Heart right ventricle (tissue), 16 donors: Measurements from ENCODE around the gene UBE3A. TPM values are rescaled to one million over a fixed set of nuclear protein-coding genes. Genes with fewer than 3 reads are reported as not detected.

ENCODE experiments used
- ATAC-seq, 8 donors: fragments of 200-7000 bp; cut with Tn5 transposase; one replicate each; pipeline ENCODE4 v1.9.1; 2020; ENCODE audit warnings: mild to moderate bottlenecking in 8 of 8, moderate library complexity in 8 of 8, moderate number of reproducible peaks in 1 of 8
- DNase-seq, 2 donors: peaks; one replicate each; pipeline ENCODE4 v3.0.0-alpha.2; 2020
- H3K27ac ChIP-seq, 10 donors: fragments of 200-600 bp; sonication (generic) in 2 of 10; one replicate each; pipeline versions ENCODE4 v1.5.0 to v1.8.0; 2020 to 2022; ENCODE audit warnings: mild to moderate bottlenecking in 3 of 10
- H3K27me3 ChIP-seq, 7 donors: fragments of 200-600 bp; one replicate each; pipeline ENCODE4 v1.8.0; 2021 to 2022; ENCODE audit warnings: mild to moderate bottlenecking in 2 of 7
- H3K36me3 ChIP-seq, 9 donors: fragments of 200-600 bp; sonication (generic) in 1 of 9; one replicate each; pipeline versions ENCODE4 v1.5.0 to v1.8.0; 2020 to 2022; ENCODE audit warnings: mild to moderate bottlenecking in 2 of 9
- H3K4me1 ChIP-seq, 9 donors: fragments of 200-600 bp; sonication (generic) in 1 of 9; one replicate each; pipeline versions ENCODE4 v1.5.0 to v1.8.0; 2020 to 2022; ENCODE audit warnings: mild to moderate bottlenecking in 4 of 9
- H3K4me3 ChIP-seq, 10 donors: fragments of 200-600 bp; sonication (generic) in 2 of 10; one replicate each; pipeline versions ENCODE4 v1.5.0 to v1.8.0; 2020 to 2022; ENCODE audit warnings: mild to moderate bottlenecking in 7 of 10, moderate library complexity in 2 of 10
- H3K9me3 ChIP-seq, 11 donors: fragments of 200-600 bp in 10 of 11; sonication (generic) in 2 of 11; one replicate each; pipeline versions ENCODE4 v1.5.0 to v1.8.0; 2013 to 2022; ENCODE audit warnings: mild to moderate bottlenecking in 2 of 11, control low read depth in 1 of 11, moderate library complexity in 1 of 11
- WGBS, 2 donors: extraction: QIAGEN DNeasy Blood & Tissue Kit; methylation state at CpG; one replicate each; pipeline ENCODE4 v1.1.7; 2013; ENCODE audit warnings: inconsistent platforms in 1 of 2; 5-methylcytosine and 5-hydroxymethylcytosine counted together
- intact Hi-C, 10 donors: fragments of 100-400 bp; cut with DNase I; formaldehyde crosslinking; loops; one replicate each; pipeline versions ENCODE4 v1.11.1 to v1.14.2; 2022
- polyA plus RNA-seq, 2 donors: library from polyadenylated mRNA; stranded (reverse); fragments of 200-250 nt; gene quantifications; one replicate each; pipeline ENCODE4 v1.2.3, GENCODE V29; 2013
- total RNA-seq, 10 donors: library from RNA; stranded (reverse); fragmentation: NEBNext Ultra II Directional in 3 of 10; extraction: Animal tissue kit (Norgen Biotek cat#: 25700) in 3 of 10; gene quantifications; one replicate each; pipeline versions ENCODE4 v1.2.1 to v1.2.4, GENCODE V29; 2021 to 2023
- TF ChIP-seq, protein P1 (sequence below), 9 donors: fragments of 200-600 bp; sonication (generic) in 2 of 9; IDR thresholded peaks; one replicate each; pipeline versions ENCODE4 v1.5.0 to v1.8.0; 2021 to 2022; ENCODE audit warnings: antibody characterized with exemption in 9 of 9, mild to moderate bottlenecking in 5 of 9, moderate library complexity in 1 of 9
- donor health status: Arrhythmogenic right ventricular cardiomyopathy.
- donor health status: ischemic (EF 13 %, LVEDD 7.1; RV severe dilation, severe dysfunction).
- donor health status: healthy with polysubstance abuse.
- donor health status: DM: no; HTN: yes; CAD: no.
- donor health status: DM: no; HTN: no; CAD: no.
- donor health status: ischemic (EF 25% LVEDD 6.9; RV normal size, moderate dysfunction).
- donor health status: ischemic (EF 25% LVEDD 5.7; RV mildly dilated, moderate dysfunction).
- donor health status: healthy.
- donor health status: DM: yes; HTN: yes; CAD: no.
- donor health status: Ischemic cardiomyopathy.
- donor health status: ischemic (EF 35%, LVEDD 5.7; RV mildly dilated, moderate dysfunction).
- donor health status: nonischemic (EF 11% LVEDD 7.7; RV severe dilation, severe dysfunction).
- donor health status: DM: yes; HTN: yes; CAD: no.
- donor health status: PGD.
- donor health status: ischemic (EF 29% LVEDD 5.4; RV normal size, mild dysfunction).
- donor health status: nonischemic (EF 23%, LVEDD 6.1; RV moderate dilation, normal function).

Gene UBE3A
- total and polyA plus RNA-seq, 12 donors, result 24.2 to 146 (median 108) TPM

GRCh38 chr15:25445412-25445811 is 6.6 kb upstream of the UBE3A start:
- H3K9me3 ChIP-seq, result peaks cover 0 to 2% (median 0%) of the 10 kb centered on the region in 11 donors
- no peak overlapping the region for H3K4me3 ChIP-seq
- H3K36me3 ChIP-seq, result no peaks in the 10 kb centered on the region
- DNase-seq (no peak), ATAC-seq (no peak)
- no peaks in the 10 kb centered on the region for H3K4me1 ChIP-seq
- intact Hi-C loops, result no loop called here
- H3K27ac ChIP-seq, result no peak overlapping the region
- no peaks in the 10 kb centered on the region for H3K27me3 ChIP-seq
- WGBS, 2 donors, result 91 to 93% methylated on average over 4 of the region's 4 CpGs
- TF ChIP-seq, protein P1, sequence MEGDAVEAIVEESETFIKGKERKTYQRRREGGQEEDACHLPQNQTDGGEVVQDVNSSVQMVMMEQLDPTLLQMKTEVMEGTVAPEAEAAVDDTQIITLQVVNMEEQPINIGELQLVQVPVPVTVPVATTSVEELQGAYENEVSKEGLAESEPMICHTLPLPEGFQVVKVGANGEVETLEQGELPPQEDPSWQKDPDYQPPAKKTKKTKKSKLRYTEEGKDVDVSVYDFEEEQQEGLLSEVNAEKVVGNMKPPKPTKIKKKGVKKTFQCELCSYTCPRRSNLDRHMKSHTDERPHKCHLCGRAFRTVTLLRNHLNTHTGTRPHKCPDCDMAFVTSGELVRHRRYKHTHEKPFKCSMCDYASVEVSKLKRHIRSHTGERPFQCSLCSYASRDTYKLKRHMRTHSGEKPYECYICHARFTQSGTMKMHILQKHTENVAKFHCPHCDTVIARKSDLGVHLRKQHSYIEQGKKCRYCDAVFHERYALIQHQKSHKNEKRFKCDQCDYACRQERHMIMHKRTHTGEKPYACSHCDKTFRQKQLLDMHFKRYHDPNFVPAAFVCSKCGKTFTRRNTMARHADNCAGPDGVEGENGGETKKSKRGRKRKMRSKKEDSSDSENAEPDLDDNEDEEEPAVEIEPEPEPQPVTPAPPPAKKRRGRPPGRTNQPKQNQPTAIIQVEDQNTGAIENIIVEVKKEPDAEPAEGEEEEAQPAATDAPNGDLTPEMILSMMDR (IDR thresholded peaks at IDR 0.05), result no peak

- ATAC-seq (no peak), DNase-seq (no peak)
- Histone ChIP-seq H3K4me1 (peaks cover 3 to 24% (median 16%) of the 10 kb centered on the region in 9 donors), H3K36me3 (no peaks in the 10 kb centered on the region), H3K27me3 (no peaks in the 10 kb centered on the region), H3K4me3 (no peak overlapping the region), H3K9me3 (no peaks in the 10 kb centered on the region), H3K27ac (no peak overlapping the region)
- TF ChIP-seq, protein P1 (IDR thresholded peaks at IDR 0.05), result no peak
- intact Hi-C loops, result no loop called here
Observed at GRCh38 chr15:25441111-25441510, 2.3 kb upstream of the UBE3A start.

DNA sequence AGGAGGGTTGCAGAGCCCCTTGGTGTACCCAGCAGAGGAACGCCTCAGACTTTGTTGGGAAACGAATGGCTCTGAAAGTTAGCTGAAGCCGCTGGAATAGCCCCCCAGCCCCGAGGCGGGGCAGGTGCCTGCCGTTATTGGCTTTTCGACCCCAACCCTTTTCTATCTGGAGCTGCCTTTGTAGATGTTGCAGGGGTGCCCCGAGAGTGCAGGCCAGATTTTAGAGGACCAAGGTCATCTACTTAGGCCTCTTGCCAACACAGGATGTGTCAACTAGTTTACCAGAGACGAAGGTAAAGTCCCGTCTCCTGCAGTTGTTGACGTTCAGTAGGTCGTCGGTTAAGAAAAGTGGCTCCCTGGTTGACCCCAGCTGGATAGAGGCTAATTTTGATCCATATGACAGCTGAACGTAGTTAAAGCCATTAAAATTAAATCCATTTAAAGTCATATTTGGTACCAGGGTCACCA is 579 bp upstream of the UBE3A start:
- no peaks in the 10 kb centered on the region for H3K36me3 ChIP-seq
- ATAC-seq, result peak in 7 of 8 donors; percentile 3 to 47 (median 35)
- peaks cover 3 to 36% (median 24%) of the 10 kb centered on the region in 9 donors for H3K4me1 ChIP-seq
- DNase-seq, result no peak
- WGBS, 2 donors, result 2 to 3% methylated on average over 14 of the region's 14 CpGs
- peak overlapping the region; percentile 71 to 100 (median 94) for H3K4me3 ChIP-seq
- TF ChIP-seq, protein P1 (IDR thresholded peaks at IDR 0.05), result no peak
- no peaks in the 10 kb centered on the region for H3K27me3 ChIP-seq
- peaks cover 0 to 7% (median 0%) of the 10 kb centered on the region in 11 donors for H3K9me3 ChIP-seq
- H3K27ac ChIP-seq, result peak overlapping the region; percentile 91 to 100 (median 99)
- intact Hi-C loops, result loop anchor here in 7 of 10 donors (5.0 to 10.0 kb wide), 4 partner anchors 55 to 482 kb away; no protein-coding TSS in a partner anchor

DNA sequence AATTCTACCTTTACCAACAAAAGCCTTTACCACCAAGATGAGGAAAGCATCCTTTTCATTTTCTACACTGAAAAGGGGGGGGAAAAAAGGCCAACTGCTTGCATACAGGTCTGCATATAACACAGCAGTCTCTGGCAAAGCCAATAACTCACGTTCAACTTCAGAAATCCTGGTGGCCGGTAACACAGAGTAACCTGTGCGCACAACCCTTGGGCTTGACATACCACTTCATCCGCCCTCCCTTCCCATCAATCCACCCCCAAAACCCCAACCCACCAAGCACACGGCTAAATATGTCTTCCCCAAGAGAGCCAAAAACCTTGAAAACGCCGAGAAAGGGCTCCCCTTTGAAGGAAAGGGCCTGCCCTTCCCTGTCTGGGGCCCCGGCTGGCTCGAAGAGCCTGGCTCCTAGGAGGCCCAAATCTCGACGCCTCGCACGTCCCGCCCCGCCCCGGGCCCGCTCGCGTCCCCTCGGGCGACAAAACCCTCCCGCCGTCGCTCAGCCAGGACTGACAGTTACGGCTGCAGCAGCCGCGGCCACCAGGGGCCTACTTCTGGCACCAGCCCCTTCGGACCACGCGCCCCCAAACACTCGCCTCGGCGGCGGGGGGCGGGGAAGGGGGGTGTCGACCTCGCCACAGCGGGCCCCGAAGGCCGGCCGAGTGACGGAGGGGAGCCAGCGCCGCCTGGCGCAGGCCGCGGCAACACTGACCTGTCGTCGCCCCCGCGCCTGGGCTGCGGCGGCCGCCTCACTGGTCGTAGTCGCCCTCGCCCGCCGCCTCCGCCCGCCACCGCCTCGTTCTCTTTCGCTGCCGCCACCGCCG is 835 bp downstream of the UBE3A start:
- intact Hi-C loops, result loop anchor here in 7 of 10 donors (5.0 to 10.0 kb wide), 4 partner anchors 53 to 481 kb away; no protein-coding TSS in a partner anchor
- H3K36me3 ChIP-seq, result no peaks in the 10 kb centered on the region
- H3K4me3 ChIP-seq, result peak overlapping the region; percentile 66 to 100 (median 94)
- ATAC-seq, result peak; percentile 61 to 90 (median 73)
- TF ChIP-seq, protein P1 (IDR thresholded peaks at IDR 0.05), result peak in 8 of 9 donors; percentile 27 to 72 (median 54)
- H3K4me1 ChIP-seq, result peaks cover 3 to 50% (median 36%) of the 10 kb centered on the region in 9 donors
- H3K27ac ChIP-seq, result peak overlapping the region; percentile 95 to 100 (median 99)
- WGBS, 2 donors, result 0% methylated on average over 49 to 67 of the region's 67 CpGs
- peak; percentile 56 to 66 for DNase-seq
- H3K9me3 ChIP-seq, result peaks cover 0 to 7% (median 0%) of the 10 kb centered on the region in 11 donors
- no peaks in the 10 kb centered on the region for H3K27me3 ChIP-seq
